Ishikawa (cell line): ENCODE measurements around the gene NF1.

Source experiments
- CEBPB ChIP-seq: IDR thresholded peaks from 2 replicates; pipeline ENCODE4 v1.6.1; 2012
- CREB1 ChIP-seq: IDR thresholded peaks from 2 replicates; pipeline ENCODE4 v1.6.1; 2012; ENCODE audit warnings: low read depth
- EGR1 ChIP-seq: IDR thresholded peaks from 2 replicates; pipeline ENCODE4 v1.6.1; 2012
- EP300 ChIP-seq: IDR thresholded peaks from 2 replicates; pipeline ENCODE4 v1.6.1; 2012; ENCODE audit warnings: borderline replicate concordance
- FOXM1 ChIP-seq: IDR thresholded peaks from 2 replicates; pipeline ENCODE4 v1.6.1; 2012; ENCODE audit warnings: low read depth, borderline replicate concordance
- NFIC ChIP-seq: IDR thresholded peaks from 2 replicates; pipeline ENCODE4 v1.6.1; 2012
- REST ChIP-seq: IDR thresholded peaks from 2 replicates; pipeline ENCODE4 v1.6.1; 2012; ENCODE audit warnings: low read depth, mild to moderate bottlenecking
- TAF1 ChIP-seq: IDR thresholded peaks from 2 replicates; pipeline ENCODE4 v1.6.1; 2012; ENCODE audit warnings: low read depth, mild to moderate bottlenecking
- TCF12 ChIP-seq: IDR thresholded peaks from 2 replicates; pipeline ENCODE4 v1.6.1; 2012; ENCODE audit warnings: low read depth
- TEAD4 ChIP-seq: IDR thresholded peaks from 2 replicates; pipeline ENCODE4 v1.6.1; 2012
- YY1 ChIP-seq: IDR thresholded peaks from 2 replicates; pipeline ENCODE4 v1.6.1; 2012; ENCODE audit warnings: low read depth
- TF ChIP-seq, protein P1 (sequence below): IDR thresholded peaks from 2 replicates; pipeline ENCODE4 v1.6.1; 2012
- TF ChIP-seq, protein P2 (sequence below): IDR thresholded peaks from 2 replicates; pipeline ENCODE4 v1.6.1; 2012

DNA sequence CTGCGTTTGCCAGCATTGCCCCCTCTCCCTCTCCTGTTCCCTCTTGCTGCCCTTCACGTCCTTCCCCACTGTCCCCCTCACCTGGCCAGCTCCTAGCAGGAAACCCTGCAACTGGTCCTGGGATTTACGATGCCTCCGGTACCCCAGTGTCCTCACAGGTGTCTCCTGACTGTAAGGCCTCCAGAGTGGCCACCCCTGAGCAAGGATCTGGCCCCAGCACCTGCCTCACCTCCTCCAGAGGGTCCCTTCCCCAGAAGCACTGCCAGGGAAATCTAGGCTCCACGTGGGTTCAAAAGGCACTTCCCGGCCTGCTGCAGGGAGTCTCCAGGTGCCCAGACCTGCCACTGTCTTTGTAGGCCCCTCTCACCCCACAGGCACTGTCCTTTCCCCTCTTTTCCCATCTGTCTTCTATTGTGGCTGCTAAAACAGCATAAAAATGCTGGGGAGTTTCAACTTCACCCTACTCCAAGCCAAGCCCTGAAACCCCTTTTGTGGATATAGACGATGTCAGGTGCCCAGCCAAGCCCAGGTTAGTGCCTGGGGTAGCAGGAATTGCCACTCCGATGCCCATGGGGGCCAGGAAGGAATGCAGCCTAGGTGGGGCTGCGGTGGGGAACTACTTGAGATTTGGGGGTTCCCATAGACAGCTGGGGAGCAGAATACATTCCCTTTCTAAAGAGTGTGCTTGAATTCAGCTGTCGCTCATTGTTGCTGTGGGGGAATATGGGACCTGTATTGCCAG is 322.4 kb downstream of the NF1 start:
- no peak for TF ChIP-seq NFIC
- no peak for TF ChIP-seq EP300
- no peak for TF ChIP-seq FOXM1
- TF ChIP-seq TEAD4 = no peak
- TF ChIP-seq EGR1 = no peak
- TF ChIP-seq REST = no peak
- no peak for TF ChIP-seq CREB1
- no peak for TF ChIP-seq TAF1
- TF ChIP-seq, protein P1, sequence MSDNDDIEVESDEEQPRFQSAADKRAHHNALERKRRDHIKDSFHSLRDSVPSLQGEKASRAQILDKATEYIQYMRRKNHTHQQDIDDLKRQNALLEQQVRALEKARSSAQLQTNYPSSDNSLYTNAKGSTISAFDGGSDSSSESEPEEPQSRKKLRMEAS = no peak
- TF ChIP-seq, protein P2, sequence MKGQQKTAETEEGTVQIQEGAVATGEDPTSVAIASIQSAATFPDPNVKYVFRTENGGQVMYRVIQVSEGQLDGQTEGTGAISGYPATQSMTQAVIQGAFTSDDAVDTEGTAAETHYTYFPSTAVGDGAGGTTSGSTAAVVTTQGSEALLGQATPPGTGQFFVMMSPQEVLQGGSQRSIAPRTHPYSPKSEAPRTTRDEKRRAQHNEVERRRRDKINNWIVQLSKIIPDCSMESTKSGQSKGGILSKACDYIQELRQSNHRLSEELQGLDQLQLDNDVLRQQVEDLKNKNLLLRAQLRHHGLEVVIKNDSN = no peak
- TF ChIP-seq CEBPB = no peak
- TF ChIP-seq YY1 = no peak
- no peak for TF ChIP-seq TCF12
